Measurements from ENCODE around the gene DDC.

GRCh38 chr7:50449501-50449880 is 115.7 kb downstream of the DDC start:
- no peak for TF ChIP-seq CREB1 (IDR thresholded peaks at IDR 0.05; ENCODE audit: low read depth)
- TF ChIP-seq, protein P1, sequence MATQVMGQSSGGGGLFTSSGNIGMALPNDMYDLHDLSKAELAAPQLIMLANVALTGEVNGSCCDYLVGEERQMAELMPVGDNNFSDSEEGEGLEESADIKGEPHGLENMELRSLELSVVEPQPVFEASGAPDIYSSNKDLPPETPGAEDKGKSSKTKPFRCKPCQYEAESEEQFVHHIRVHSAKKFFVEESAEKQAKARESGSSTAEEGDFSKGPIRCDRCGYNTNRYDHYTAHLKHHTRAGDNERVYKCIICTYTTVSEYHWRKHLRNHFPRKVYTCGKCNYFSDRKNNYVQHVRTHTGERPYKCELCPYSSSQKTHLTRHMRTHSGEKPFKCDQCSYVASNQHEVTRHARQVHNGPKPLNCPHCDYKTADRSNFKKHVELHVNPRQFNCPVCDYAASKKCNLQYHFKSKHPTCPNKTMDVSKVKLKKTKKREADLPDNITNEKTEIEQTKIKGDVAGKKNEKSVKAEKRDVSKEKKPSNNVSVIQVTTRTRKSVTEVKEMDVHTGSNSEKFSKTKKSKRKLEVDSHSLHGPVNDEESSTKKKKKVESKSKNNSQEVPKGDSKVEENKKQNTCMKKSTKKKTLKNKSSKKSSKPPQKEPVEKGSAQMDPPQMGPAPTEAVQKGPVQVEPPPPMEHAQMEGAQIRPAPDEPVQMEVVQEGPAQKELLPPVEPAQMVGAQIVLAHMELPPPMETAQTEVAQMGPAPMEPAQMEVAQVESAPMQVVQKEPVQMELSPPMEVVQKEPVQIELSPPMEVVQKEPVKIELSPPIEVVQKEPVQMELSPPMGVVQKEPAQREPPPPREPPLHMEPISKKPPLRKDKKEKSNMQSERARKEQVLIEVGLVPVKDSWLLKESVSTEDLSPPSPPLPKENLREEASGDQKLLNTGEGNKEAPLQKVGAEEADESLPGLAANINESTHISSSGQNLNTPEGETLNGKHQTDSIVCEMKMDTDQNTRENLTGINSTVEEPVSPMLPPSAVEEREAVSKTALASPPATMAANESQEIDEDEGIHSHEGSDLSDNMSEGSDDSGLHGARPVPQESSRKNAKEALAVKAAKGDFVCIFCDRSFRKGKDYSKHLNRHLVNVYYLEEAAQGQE (IDR thresholded peaks at IDR 0.05; ENCODE audit: low read depth): no peak
